GM18508 (cell line): Measurements from ENCODE around the gene SORBS2.
"Not testable (repeated sequence)": the region's sequence is repeated elsewhere in the genome, so short reads cannot be mapped to it uniquely, and the experiment has no call there.

Experiments used
- ATAC-seq: cut with Tn5 transposase; IDR thresholded peaks from one replicate; pipeline ENCODE4 v1.9.1; 2021; ENCODE audit warnings: moderate number of reproducible peaks; ENCODE audit not compliant: insufficient read depth, unreplicated experiment

The SORBS2 gene

GRCh38 chr4:185576314-185576961 is 235.6 kb downstream of the SORBS2 start:
- no peak for ATAC-seq

DNA sequence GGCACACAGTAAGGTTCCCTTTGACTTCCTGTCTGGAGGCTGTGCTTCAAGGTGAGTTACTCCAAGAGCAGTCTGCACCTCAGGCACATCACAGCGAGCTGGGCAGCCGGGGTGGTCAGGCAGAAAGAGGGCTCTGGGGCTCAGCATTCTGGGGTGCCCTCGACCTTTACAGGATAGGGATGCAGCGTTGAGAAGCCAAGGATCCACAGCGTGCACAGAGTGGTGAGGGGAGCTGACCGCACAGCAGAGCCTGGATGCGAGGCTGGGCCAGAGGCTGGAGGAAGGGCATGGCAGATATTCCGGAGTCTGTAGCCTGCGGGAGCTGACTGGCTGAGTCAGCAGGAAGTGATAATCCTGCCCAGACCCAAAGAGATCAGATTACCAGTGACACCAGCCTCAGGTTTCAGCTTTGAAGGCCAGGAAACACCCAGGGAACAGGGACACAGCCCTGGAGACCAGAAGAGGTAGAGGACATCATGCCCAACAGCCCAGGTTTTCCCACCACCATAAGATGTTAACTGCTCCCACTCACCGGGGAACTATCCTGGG is 238.3 kb downstream of the SORBS2 start:
- ATAC-seq, result no peak

DNA sequence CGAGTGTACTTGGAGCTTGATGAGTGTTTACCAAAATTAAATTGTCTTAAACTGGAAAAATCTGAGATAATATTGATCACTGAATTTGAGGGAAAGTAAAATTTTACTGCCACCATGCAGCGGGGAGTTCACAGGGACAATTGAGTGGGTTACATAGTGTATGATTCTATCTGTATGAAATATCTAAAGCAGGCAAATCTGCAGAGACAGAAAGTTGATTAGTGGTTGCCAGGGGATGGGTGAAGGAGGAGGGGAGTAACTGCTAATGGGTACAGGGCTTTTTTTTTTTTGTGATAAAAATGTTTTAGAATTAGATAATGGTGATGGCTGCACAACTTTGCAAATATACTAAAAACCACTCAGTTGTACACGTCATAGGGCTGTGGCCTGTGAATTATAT is 241.3 kb downstream of the SORBS2 start:
- no peak for ATAC-seq

DNA sequence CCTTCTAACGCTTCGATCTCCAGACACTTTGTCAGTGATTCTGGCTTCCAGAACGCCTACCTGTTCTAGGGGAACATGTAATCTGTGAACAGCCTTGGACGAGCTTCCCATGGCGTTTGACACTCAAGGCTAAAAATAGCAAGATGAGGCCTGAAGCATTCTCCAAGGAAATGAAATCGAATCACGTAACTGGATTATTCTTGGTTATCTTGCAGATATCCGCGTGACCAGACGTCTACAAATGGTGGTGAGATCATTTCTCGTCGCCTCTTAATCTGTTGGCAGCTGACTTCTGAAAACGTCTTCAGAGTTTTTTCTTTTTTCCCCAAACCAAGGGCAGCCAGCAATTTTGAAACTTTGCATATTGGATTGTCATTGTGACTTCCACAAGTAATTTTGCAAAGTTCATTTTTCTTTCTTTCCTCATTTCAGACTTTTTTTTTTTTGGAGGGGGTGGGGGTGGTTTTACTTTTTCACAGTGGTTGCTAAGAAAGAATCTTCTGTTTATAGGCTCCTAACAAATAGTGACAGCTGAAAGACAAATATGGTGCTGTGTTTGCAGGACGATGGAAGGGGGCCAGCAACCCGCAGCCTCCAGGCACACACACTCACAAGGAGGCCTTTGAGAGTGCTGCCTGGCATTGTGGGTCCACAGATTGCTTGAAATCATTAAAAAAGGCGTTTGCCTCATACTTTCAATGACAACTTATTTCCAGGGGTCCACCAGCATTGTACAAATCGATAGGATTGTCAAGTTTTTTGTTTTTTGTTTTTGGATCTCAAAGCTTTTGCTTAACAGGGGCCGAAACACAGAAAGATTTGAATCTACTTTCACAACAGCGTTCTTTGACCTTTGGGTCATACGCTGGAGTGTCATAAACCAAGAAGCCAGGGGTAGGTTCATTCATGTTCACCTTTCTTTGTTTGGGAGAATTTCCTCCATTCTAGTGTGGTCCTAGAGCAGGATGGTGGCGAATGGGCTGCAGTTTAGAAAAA is 244.3 kb downstream of the SORBS2 start:
- no peak for ATAC-seq

GRCh38 chr4:185566972-185567371 is 245.0 kb downstream of the SORBS2 start:
- ATAC-seq, result no peak

DNA sequence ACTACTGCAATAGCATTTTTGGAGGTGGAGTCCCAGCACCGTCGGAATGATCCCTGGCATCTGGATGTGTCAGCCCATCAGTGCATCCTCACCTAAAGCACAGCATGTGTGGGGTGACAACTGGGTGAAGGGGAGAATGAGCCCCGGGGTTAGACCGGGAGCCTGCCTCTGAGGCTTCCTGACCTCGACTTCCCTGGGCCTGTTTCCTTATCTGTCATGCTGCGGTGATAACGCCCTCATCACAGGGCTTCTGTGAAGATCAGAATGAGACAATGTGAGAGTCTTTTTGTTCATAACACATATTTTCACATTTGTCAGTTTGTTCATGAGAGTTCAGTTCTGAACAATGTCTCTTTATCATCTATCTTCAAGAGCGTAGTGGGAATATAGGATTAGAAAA is 245.6 kb downstream of the SORBS2 start:
- ATAC-seq, result no peak

DNA sequence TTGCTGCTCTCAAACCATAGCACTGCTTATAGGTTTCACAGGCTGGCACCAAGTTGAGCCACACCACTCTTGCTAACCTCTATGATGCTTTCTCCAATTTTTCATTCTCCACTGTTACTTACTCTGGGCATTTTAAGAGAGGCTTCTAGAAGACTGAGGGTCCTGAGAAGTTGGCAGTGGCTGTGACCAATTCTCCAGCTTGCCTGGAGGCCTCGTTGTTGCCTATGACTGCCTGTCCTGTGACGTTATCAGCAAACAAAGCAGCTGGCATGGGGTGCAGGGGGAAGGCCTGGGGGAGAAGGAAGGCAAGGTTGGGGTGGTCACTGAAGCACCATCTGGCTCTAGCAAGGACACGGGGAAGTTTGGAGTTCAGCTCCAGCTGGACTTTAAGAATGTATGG is 246.3 kb downstream of the SORBS2 start:
- no peak for ATAC-seq

DNA sequence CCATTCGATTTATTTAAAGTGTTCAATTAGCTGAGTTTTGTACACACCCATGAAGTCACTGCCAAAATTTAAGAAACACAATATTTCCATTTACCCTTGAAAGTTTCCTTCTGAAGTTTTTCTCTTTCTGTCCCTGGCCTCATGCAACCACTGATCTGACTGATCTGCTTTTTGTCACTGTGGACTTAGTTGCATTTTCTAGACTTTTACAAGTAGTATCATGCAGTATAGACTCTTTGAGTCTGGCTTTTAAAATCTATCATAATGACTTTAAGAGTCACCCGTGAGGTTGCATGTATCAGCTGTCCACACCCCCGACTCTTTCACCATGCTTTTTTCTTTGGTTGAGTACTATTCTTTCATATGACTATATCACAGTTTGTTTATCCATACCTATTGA is 247.6 kb downstream of the SORBS2 start:
- no peak for ATAC-seq

DNA sequence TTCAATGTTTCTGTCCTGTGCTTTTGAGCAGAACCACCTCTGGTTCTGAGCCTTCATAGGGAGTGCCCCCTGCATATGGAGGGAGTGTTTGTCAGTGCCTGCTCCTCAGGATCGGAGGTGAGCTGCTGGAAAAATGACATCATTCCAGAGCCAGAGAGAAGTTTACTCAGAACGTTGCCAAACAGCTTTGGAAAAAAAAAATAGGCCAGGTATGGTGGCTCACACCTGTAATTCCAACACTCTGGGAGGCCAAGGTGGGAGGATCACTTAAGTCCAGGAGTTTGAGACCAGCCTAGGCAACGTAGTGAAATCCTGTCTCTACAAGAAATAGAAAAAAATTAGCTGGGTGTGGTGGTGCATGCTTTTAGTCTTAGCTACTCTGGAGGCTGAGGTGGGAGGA is 249.5 kb downstream of the SORBS2 start:
- ATAC-seq, result no peak

- no peak for ATAC-seq
These were observed 251.7 kb downstream of the SORBS2 start for GRCh38 chr4:185560316-185560715.

DNA sequence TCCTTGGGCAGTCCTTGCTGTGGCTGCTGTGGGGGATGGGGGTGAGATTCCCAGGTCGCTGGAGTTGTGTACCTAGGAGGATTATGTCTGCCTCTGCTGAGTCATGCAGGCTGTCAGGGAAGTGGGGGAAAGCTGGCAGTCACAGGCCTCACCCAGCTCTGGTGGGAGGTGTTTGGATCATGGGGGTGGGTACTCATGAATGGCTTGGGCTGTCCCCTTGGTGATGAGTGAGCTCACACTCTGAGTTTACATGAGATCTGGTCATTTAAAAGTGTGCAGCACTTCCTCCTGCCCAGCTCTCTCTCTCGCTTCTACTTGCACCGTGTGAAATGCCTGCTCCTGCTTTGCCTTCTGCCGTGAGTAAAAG is 252.1 kb downstream of the SORBS2 start:
- ATAC-seq, result no peak

DNA sequence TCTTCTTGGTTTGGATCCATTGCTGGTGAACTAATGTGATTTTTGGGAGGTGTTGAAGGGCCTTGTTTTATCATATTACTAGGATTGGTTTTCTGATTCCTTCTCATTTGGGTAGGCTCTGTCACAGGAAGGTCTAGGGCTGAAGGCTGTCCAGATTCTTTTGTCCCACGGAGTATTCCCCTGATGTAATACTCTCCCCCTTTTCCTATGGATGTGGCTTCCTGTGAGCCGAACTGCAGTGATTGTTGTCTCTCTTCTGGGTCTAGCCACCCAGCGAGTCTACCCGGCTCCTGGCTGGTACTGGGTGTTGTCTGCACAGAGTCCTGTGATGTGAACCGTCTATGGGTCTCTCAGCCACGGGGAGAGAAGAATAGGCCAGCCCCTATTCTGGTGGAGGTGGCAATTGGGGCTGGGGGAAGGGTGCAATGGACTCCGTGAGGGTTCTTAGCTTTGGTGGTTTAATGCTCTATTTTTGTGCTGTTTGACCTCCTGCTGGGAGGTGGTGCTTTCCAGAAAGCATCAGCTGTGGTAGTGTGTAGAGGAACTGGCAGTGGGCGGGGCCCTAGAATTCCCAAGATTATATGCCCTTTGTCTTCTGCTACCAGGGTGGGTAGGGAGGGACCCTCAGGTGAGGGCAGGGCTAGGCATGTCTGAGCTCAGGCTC is 252.6 kb downstream of the SORBS2 start:
- ATAC-seq, result not testable (repeated sequence)

DNA sequence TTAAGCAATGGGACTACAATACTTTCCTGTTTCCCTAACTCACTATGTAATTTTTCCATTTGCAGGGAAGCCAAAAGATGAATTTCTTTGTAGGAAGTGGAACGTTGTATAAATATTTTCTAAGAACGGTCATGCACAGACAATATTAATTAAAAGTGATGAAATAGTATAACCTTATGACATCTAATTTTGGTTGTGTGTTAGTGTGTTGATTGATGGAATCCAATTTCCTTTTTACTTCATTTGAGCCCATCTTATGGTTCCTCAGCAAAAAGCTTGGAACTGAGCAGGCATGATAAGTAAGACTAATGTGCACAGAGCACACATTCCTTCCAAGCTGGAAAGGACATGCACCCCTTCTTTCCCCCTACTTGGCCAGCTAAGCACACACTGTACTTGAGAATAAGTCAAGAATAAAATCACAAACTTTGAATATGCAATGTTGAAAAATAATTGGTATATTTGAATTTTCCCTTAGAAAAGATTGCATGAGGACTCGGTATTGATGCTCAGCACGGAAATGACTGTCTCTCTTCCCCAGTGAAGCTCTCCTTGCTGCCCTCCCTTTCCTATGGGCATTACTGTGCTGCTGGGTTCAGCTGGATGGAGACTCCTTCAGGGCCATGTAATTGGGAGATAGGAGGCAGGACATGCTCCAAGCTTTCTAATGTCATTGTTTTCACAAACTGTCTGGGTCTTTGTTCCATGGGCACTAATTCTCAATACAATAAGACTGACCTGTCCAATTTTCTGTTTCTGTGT is 257.4 kb downstream of the SORBS2 start:
- no peak for ATAC-seq

DNA sequence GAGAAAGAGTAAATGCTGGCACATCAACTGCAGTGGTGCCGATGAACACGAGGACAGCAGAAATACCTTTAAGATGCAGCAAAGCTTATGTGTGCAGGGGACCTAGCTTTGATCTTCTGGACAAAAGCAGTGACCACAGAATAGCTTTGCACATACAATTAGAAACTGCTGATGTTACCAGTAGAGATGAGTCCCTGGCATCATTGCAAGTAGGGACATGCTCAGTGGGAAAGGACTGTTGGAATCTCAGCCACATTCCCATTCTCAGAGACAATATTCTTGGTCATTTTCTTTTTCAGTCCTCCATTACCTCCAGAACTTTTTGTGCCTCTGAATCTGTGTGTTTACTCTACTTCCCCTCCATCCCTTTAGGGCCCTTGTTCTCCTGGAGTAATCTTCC is 259.7 kb downstream of the SORBS2 start:
- no peak for ATAC-seq

DNA sequence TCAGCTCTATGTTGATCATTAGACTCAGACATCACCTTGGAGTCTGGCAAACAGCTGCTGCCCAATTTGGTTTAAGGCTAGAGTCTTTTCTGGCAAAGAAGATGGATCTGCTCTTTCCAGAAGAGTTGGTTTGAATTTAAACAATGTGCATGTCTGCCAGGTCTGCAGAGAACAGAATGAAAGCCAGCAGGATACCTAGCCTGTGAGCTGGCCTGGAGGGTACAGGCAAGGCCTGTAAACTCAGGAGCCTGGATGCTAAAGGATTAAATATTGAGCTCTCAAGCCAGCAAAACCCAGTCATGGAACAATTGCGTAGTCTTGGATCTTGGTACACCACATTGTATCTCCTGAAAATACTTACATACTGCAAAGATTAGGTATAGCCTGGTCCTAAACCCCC is 261.1 kb downstream of the SORBS2 start:
- ATAC-seq, result no peak

DNA sequence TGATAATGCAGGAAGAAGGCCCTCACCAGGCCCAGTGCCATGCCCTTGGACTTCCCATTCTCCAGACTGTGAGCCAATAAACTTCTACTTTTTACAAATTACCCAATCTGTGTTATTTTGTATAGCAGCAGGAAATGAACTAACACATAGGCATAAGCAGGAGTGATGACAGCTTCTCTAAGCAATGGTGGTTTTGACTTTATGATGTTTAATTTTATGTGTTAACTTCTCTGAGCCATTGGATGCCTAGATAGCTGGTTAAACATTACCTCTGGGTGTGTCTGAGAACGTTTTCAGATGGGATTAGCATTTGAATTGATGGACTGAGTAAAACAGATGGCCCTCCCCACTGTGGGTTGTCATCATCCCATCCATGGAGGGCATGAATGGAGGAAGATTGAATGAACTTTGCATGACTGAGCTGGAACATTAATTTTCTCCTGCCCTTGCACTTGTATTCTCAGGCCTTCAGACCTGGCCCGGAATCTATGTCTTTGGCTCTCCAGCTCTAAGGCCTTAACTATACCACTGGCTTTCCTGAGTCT is 262.8 kb downstream of the SORBS2 start:
- no peak for ATAC-seq

DNA sequence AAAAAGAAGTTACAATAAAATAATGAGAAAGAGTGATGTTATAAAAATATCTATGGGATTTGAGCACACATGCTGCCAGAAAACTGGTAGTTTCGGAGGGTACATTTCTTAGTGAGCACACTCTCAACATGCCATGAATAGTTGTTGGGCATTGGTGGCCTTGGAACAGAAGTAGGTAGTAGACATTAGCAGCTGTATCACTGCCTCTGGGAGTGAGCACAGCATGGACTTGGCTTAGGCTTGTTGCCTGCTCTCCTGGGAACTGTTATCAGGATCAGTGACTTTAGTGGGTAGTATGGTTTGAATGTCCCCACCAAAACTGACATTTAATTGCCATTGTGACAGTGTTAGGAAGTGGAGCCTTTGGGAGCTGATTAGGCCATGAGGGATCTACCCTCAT is 263.4 kb downstream of the SORBS2 start:
- no peak for ATAC-seq

GRCh38 chr4:185546335-185546734 is 265.7 kb downstream of the SORBS2 start:
- ATAC-seq, result no peak

DNA sequence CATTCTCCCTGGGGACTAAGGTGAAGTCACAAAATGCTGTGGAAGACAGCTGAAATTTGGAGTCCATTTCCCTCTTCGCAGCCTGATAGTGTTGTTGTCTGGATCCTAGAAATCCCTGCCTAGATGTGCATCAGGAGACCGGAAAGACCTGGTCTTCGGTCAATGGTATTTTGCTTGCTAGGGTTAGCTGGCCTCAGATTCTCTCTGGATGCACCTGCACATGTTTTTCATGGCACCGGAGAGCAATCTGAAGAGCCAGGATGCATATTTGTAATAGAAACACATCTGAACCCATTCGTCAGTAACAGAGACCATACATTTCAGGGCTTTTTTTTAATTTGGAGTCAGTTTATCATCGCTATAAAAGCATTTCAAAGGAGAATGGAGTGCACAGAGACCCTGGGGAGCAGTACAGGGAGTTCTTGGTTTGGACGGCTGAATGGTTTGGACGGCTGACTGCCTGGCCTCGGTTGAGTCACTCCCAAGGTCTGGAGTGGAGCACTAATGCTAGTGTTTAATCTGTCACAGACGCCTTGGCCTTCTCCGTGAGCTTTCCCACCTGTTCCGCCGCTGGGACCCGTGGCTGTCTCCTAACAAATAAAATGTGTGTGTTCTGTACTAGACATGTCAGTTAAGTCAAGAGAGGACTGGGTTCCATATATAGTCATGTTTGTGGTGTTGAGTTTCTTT is 269.2 kb downstream of the SORBS2 start:
- no peak for ATAC-seq
